ENCODE results near the gene MLEC. TPM values are rescaled to one million over a fixed set of nuclear protein-coding genes. Genes with fewer than 3 reads are reported as not detected.

The MLEC gene
- total and polyA plus RNA-seq, 2 of the 13 experiments (the other 11 are each of a cell fraction or from before 2014, with no cell fraction given): 49.8 to 156 TPM

DNA sequence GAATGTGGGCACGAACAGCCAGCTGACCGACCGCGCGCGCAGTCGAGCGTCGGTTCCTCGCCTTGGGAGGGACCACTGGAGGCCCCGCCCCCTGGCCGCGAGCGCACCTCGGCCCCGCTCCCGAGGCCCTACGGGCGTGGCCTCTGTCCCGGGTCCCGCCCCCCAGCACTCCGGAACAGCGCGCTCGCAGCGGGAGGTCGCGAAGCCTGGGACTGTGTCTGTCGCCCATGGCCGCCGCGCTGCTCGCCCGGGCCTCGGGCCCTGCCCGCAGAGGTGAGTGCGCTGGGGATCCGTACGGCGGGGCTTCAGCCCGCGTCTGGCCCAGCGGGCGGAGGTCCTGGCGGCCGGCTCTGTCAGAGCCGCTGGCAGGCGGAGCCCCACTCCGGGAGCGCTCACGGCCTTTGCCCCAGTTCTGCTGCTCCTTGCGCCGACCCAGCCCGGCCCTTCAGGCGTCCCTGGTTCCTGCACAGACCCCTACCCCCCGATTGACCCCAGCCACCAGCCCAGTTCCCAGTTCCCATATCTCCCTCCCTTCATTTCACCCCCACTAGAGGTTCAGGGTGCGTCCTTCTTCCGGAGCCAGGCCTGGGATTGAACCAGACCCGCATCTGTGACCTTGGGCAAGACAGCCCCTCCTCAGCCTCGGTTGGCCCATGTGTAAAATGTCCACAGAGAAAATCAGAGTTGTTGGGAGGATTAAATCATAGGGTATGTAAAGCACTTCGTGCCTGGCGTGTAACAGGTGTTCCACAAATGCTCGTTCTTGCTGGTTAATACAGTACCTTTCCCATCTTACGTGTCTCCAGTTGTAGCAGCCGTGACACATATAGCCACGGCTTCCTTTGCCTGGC is 38.9 kb downstream of the MLEC start, which contains the start of gene ACADS (continued):
- TF ChIP-seq ZNF746 (CRISPR knock-in tag; IDR thresholded peaks at IDR 0.05) (0 out of 2 replicates have a peak, but pooled peaks have one; percentile 40), ZNF180 (CRISPR knock-in tag; IDR thresholded peaks at IDR 0.05; ENCODE audit: borderline replicate concordance, low read depth) (no peak), BHLHE40 (IDR thresholded peaks at IDR 0.05; ENCODE audit: low read length) (no peak), MAF1 (CRISPR knock-in tag; IDR thresholded peaks at IDR 0.05; ENCODE audit: borderline replicate concordance) (0 out of 2 replicates have a peak, but pooled peaks have one; percentile 20), ZEB1 (IDR thresholded peaks at IDR 0.05; ENCODE audit: insufficient replicate concordance, low read depth) (no peak)
- TF ChIP-seq, protein P1, sequence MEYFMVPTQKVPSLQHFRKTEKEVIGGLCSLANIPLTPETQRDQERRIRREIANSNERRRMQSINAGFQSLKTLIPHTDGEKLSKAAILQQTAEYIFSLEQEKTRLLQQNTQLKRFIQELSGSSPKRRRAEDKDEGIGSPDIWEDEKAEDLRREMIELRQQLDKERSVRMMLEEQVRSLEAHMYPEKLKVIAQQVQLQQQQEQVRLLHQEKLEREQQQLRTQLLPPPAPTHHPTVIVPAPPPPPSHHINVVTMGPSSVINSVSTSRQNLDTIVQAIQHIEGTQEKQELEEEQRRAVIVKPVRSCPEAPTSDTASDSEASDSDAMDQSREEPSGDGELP (IDR thresholded peaks at IDR 0.05; ENCODE audit: borderline replicate concordance, low read depth): peak; percentile 86
- TF ChIP-seq, protein P2, sequence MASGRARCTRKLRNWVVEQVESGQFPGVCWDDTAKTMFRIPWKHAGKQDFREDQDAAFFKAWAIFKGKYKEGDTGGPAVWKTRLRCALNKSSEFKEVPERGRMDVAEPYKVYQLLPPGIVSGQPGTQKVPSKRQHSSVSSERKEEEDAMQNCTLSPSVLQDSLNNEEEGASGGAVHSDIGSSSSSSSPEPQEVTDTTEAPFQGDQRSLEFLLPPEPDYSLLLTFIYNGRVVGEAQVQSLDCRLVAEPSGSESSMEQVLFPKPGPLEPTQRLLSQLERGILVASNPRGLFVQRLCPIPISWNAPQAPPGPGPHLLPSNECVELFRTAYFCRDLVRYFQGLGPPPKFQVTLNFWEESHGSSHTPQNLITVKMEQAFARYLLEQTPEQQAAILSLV (CRISPR knock-in tag; IDR thresholded peaks at IDR 0.05; ENCODE audit: borderline replicate concordance): peak; percentile 82; the same call in 1 of the 2 replicates
- TF ChIP-seq, protein P3, sequence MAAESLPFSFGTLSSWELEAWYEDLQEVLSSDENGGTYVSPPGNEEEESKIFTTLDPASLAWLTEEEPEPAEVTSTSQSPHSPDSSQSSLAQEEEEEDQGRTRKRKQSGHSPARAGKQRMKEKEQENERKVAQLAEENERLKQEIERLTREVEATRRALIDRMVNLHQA (CRISPR knock-in tag; IDR thresholded peaks at IDR 0.05): no peak
- TF ChIP-seq, protein P4, sequence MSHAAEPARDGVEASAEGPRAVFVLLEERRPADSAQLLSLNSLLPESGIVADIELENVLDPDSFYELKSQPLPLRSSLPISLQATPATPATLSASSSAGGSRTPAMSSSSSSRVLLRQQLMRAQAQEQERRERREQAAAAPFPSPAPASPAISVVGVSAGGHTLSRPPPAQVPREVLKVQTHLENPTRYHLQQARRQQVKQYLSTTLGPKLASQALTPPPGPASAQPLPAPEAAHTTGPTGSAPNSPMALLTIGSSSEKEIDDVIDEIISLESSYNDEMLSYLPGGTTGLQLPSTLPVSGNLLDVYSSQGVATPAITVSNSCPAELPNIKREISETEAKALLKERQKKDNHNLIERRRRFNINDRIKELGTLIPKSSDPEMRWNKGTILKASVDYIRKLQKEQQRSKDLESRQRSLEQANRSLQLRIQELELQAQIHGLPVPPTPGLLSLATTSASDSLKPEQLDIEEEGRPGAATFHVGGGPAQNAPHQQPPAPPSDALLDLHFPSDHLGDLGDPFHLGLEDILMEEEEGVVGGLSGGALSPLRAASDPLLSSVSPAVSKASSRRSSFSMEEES (CRISPR knock-in tag; IDR thresholded peaks at IDR 0.05): no peak
- TF ChIP-seq, protein P5, sequence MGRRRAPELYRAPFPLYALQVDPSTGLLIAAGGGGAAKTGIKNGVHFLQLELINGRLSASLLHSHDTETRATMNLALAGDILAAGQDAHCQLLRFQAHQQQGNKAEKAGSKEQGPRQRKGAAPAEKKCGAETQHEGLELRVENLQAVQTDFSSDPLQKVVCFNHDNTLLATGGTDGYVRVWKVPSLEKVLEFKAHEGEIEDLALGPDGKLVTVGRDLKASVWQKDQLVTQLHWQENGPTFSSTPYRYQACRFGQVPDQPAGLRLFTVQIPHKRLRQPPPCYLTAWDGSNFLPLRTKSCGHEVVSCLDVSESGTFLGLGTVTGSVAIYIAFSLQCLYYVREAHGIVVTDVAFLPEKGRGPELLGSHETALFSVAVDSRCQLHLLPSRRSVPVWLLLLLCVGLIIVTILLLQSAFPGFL (CRISPR knock-in tag; IDR thresholded peaks at IDR 0.05): no peak
- TF ChIP-seq, protein P6, sequence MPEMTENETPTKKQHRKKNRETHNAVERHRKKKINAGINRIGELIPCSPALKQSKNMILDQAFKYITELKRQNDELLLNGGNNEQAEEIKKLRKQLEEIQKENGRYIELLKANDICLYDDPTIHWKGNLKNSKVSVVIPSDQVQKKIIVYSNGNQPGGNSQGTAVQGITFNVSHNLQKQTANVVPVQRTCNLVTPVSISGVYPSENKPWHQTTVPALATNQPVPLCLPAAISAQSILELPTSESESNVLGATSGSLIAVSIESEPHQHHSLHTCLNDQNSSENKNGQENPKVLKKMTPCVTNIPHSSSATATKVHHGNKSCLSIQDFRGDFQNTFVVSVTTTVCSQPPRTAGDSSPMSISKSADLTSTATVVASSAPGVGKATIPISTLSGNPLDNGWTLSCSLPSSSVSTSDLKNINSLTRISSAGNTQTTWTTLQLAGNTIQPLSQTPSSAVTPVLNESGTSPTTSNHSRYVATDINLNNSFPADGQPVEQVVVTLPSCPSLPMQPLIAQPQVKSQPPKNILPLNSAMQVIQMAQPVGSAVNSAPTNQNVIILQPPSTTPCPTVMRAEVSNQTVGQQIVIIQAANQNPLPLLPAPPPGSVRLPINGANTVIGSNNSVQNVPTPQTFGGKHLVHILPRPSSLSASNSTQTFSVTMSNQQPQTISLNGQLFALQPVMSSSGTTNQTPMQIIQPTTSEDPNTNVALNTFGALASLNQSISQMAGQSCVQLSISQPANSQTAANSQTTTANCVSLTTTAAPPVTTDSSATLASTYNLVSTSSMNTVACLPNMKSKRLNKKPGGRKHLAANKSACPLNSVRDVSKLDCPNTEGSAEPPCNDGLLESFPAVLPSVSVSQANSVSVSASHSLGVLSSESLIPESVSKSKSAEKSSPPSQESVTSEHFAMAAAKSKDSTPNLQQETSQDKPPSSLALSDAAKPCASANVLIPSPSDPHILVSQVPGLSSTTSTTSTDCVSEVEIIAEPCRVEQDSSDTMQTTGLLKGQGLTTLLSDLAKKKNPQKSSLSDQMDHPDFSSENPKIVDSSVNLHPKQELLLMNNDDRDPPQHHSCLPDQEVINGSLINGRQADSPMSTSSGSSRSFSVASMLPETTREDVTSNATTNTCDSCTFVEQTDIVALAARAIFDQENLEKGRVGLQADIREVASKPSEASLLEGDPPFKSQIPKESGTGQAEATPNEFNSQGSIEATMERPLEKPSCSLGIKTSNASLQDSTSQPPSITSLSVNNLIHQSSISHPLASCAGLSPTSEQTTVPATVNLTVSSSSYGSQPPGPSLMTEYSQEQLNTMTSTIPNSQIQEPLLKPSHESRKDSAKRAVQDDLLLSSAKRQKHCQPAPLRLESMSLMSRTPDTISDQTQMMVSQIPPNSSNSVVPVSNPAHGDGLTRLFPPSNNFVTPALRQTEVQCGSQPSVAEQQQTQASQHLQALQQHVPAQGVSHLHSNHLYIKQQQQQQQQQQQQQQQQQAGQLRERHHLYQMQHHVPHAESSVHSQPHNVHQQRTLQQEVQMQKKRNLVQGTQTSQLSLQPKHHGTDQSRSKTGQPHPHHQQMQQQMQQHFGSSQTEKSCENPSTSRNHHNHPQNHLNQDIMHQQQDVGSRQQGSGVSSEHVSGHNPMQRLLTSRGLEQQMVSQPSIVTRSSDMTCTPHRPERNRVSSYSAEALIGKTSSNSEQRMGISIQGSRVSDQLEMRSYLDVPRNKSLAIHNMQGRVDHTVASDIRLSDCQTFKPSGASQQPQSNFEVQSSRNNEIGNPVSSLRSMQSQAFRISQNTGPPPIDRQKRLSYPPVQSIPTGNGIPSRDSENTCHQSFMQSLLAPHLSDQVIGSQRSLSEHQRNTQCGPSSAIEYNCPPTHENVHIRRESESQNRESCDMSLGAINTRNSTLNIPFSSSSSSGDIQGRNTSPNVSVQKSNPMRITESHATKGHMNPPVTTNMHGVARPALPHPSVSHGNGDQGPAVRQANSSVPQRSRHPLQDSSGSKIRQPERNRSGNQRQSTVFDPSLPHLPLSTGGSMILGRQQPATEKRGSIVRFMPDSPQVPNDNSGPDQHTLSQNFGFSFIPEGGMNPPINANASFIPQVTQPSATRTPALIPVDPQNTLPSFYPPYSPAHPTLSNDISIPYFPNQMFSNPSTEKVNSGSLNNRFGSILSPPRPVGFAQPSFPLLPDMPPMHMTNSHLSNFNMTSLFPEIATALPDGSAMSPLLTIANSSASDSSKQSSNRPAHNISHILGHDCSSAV (CRISPR knock-in tag; IDR thresholded peaks at IDR 0.05; ENCODE audit: borderline replicate concordance): no peak
- TF ChIP-seq, protein P7, sequence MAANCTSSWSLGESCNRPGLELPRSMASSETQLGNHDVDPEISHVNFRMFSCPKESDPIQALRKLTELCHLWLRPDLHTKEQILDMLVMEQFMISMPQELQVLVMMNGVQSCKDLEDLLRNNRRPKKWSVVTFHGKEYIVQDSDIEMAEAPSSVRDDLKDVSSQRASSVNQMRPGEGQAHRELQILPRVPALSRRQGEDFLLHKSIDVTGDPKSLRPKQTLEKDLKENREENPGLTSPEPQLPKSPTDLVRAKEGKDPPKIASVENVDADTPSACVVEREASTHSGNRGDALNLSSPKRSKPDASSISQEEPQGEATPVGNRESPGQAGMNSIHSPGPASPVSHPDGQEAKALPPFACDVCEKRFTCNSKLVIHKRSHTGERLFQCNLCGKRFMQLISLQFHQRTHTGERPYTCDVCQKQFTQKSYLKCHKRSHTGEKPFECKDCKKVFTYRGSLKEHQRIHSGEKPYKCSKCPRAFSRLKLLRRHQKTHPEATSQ (CRISPR knock-in tag; IDR thresholded peaks at IDR 0.05; ENCODE audit: borderline replicate concordance): no peak
